Gastrocnemius medialis (tissue), 4 donors: ENCODE results near the gene FAM217B. TPM values are rescaled to one million over a fixed set of nuclear protein-coding genes. Genes with fewer than 3 reads are reported as not detected.
"Not testable (repeated sequence)": the region's sequence is repeated elsewhere in the genome, so short reads cannot be mapped to it uniquely, and the experiment has no call there.

ENCODE experiments used
- ATAC-seq, 2 donors: fragments of 150-250 bp; one replicate each; pipeline ENCODE4 v1.9.1; 2016
- DNase-seq, 2 donors: peaks; one replicate each; pipeline ENCODE4 v3.0.0-alpha.2; 2019
- H3K27ac ChIP-seq, 4 donors: fragments of 200-600 bp; sonication (generic); 1 replicate in 1 of 4; 2 replicates in 3 of 4; pipeline ENCODE4 v1.5.1; 2016 to 2018; ENCODE audit warnings: mild to moderate bottlenecking in 2 of 4, moderate library complexity in 1 of 4
- H3K27me3 ChIP-seq, 3 donors: fragments of 200-600 bp; sonication (generic) in 2 of 3; 1 replicate in 1 of 3; 2 replicates in 2 of 3; pipeline versions ENCODE4 v1.5.1 to v1.6.0; 2016 to 2019; ENCODE audit warnings: mild to moderate bottlenecking in 1 of 3, moderate library complexity in 1 of 3
- H3K36me3 ChIP-seq, 2 donors: fragments of 200-600 bp; sonication (generic) in 1 of 2; one replicate each; pipeline ENCODE4 v1.5.1; 2017 to 2018
- H3K4me1 ChIP-seq, 2 donors: fragments of 200-600 bp; sonication (generic) in 1 of 2; one replicate each; pipeline ENCODE4 v1.5.1; 2016 to 2017; ENCODE audit warnings: mild to moderate bottlenecking in 2 of 2
- H3K4me3 ChIP-seq, 4 donors: fragments of 200-600 bp; sonication (generic) in 3 of 4; 1 replicate in 1 of 4; 2 replicates in 3 of 4; pipeline ENCODE4 v1.5.1; 2016 to 2019; ENCODE audit warnings: mild to moderate bottlenecking in 2 of 4
- H3K9me3 ChIP-seq, 3 donors: fragments of 200-600 bp; sonication (generic) in 2 of 3; 1 replicate in 1 of 3; 2 replicates in 2 of 3; pipeline ENCODE4 v1.5.1; 2016 to 2019
- CTCF ChIP-seq, 5 experiments: fragments of 450-650 bp in 3 of 5; fragments of 200-600 bp in 2 of 5; sonication (generic) in 2 of 5; IDR thresholded peaks in 4 of 5; conservative IDR thresholded peaks in 1 of 5; 1 replicate in 4 of 5; 2 replicates in 1 of 5; pipeline ENCODE4 v1.5.1; 2016 to 2019; ENCODE audit warnings: antibody characterized with exemption in 5 of 5, mild to moderate bottlenecking in 3 of 5, moderate library complexity in 3 of 5
- POLR2A ChIP-seq, 2 donors: fragments of 450-650 bp; IDR thresholded peaks; one replicate each; pipeline ENCODE4 v1.6.1; 2017; ENCODE audit warnings: antibody characterized with exemption in 2 of 2, mild to moderate bottlenecking in 2 of 2, moderate library complexity in 2 of 2
- in situ Hi-C, 4 donors: fragments of 200-750 bp; cut with MboI; loops; one replicate each; pipeline versions ENCODE4 v1.15.0 to v1.8.0; 2017; ENCODE audit warnings: low sequenced_read_pairs in 4 of 4
- intact Hi-C: fragments of 100-400 bp; cut with DNase I; formaldehyde crosslinking; loops from one replicate; pipeline ENCODE4 v1.15.1; 2023; ENCODE audit warnings: low total_unique reads
- total RNA-seq, 4 donors: library from RNA; depleted of rRNA; stranded (reverse); fragments of >200 nt; gene quantifications; one replicate each; pipeline versions ENCODE4 v1.1.0 to v1.2.3, GENCODE V29; 2016

Gene FAM217B
- total RNA-seq, 4 donors from 2014 or later, result 2.8 to 6.9 (median 6.4) TPM

DNA sequence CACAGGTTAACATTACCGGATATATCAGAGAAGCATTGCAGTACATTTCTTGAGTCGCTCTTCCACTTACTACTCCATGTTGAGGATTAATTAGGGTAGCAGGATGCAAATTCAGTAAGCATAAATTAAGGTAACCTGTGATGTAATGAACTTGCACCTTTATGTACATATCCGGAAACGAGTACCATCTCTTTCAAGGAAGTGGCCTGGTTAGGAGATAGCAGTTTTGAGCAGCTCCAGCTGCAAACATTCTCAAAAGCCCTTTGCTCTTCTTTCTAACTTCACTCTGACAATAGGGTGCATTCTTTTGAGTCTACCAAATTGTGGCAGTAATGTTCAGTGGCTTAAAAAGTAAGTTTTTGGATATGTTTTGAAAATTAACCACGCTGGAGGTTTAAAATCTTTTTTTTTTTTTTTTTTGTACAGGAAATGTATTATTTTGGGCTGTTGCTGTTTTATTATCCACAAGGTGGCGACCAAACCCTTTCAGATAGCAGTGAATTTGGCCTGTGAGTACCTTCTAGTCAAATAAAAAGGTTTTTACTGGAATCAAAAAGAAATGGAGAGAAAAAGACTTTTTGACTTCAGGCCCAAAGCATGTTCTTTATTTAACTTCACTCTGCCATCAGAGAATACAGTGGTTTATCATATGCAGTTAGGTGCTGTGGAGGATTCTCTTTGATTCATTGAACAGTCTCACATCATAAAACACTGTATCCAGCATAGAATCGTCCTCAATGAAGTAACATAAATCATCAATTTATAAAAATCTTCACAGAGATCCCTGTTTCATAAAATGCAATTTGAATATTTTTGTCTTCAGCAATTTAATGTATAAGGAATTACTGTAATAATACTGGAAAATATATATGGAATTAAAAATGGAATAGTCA lies 8.9 kb downstream of the FAM217B start:
- H3K36me3 ChIP-seq, result peaks cover 0 to 9% of the 10 kb centered on the region in 2 donors
- peaks cover 16 to 35% of the 10 kb centered on the region in 2 donors for H3K4me1 ChIP-seq
- in situ Hi-C loops (loop anchor here in 1 of 4 donors (10.0 kb wide), 1 partner anchor 106 kb away; no protein-coding TSS in a partner anchor), intact Hi-C loops (no loop called here)
- H3K9me3 ChIP-seq, result no peaks in the 10 kb centered on the region
- TF ChIP-seq CTCF (IDR thresholded peaks at IDR 0.05 in 4 of 5, conservative IDR thresholded peaks at IDR 0.05 in 1 of 5) (peak in 4 of 5 experiments; percentile 24 to 65 (median 46)), POLR2A (IDR thresholded peaks at IDR 0.05) (no peak)
- peak in 1 of 2 donors; percentile 30 for ATAC-seq
- H3K27me3 ChIP-seq, result no peaks in the 10 kb centered on the region
- peak overlapping the region in 1 of 4 donors; percentile 11 for H3K27ac ChIP-seq
- DNase-seq, result no peak
- no peak overlapping the region for H3K4me3 ChIP-seq

DNA sequence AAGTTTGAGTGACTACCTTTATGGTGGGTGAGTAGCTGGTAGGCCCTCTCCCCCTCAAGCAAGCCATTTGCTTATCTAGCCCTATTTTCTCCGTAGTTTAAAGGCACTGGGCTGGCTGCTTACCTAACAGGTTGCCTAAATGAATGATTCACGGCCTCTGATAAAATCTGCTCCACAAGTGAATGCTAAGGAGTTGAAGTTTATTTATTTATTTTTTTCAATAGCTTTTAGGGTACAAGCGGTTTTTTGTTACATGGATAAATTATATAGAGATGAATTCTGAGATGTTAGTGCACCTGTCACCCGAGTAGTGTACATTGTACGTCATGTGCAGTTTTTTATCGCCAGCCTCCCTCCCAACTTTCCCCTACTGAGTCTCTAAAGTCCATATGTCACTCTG lies 9.7 kb downstream of the FAM217B start:
- Histone ChIP-seq H3K4me3 (no peak overlapping the region), H3K36me3 (peaks cover 0 to under 1% of the 10 kb centered on the region in 2 donors), H3K27ac (no peak overlapping the region), H3K9me3 (no peaks in the 10 kb centered on the region), H3K27me3 (no peaks in the 10 kb centered on the region), H3K4me1 (peaks cover 20 to 33% of the 10 kb centered on the region in 2 donors)
- intact Hi-C loops, result no loop called here
- TF ChIP-seq CTCF (IDR thresholded peaks at IDR 0.05 in 4 of 5, conservative IDR thresholded peaks at IDR 0.05 in 1 of 5), result no peak
- no peak for TF ChIP-seq POLR2A (IDR thresholded peaks at IDR 0.05)
- DNase-seq (no peak), ATAC-seq (no peak)
- in situ Hi-C loops, result loop anchor here in 1 of 4 donors (10.0 kb wide), 1 partner anchor 105 kb away; no protein-coding TSS in a partner anchor

DNA sequence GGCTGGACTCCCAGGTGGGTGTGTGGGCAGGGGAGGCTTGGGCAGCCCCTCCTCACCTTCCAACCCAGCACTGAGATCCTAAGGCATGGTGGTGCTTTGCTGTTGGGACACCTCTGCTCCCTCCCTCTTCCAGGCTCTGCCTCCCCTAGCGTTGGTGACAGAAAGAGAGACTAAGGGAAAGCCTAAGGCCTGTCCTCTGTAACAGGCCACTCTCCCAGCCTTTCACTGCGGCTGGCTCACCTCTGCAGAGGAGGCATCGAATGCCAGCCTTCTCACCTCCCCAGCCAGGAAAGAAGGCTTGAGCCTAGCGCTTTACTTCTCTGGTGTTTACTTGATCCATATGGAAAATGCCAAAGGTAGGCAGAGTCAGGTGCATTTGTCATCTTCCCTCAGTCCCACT lies 14.5 kb downstream of the FAM217B start:
- ATAC-seq (peak; percentile 45 to 65), DNase-seq (peak in 1 of 2 donors; percentile 34)
- intact Hi-C loops, result loop anchor here (1.0 kb wide), 1 partner anchor 20 kb away; no protein-coding TSS in a partner anchor
- no peaks in the 10 kb centered on the region for H3K9me3 ChIP-seq
- TF ChIP-seq POLR2A (IDR thresholded peaks at IDR 0.05), result no peak
- TF ChIP-seq CTCF (IDR thresholded peaks at IDR 0.05 in 4 of 5, conservative IDR thresholded peaks at IDR 0.05 in 1 of 5), result no peak
- H3K27ac ChIP-seq, result peak overlapping the region; percentile 49 to 76 (median 65)
- no peak overlapping the region for H3K4me3 ChIP-seq
- no peaks in the 10 kb centered on the region for H3K27me3 ChIP-seq
- no peaks in the 10 kb centered on the region for H3K36me3 ChIP-seq
- H3K4me1 ChIP-seq, result peaks cover 6 to 11% of the 10 kb centered on the region in 2 donors
- in situ Hi-C loops, result no loop called here

DNA sequence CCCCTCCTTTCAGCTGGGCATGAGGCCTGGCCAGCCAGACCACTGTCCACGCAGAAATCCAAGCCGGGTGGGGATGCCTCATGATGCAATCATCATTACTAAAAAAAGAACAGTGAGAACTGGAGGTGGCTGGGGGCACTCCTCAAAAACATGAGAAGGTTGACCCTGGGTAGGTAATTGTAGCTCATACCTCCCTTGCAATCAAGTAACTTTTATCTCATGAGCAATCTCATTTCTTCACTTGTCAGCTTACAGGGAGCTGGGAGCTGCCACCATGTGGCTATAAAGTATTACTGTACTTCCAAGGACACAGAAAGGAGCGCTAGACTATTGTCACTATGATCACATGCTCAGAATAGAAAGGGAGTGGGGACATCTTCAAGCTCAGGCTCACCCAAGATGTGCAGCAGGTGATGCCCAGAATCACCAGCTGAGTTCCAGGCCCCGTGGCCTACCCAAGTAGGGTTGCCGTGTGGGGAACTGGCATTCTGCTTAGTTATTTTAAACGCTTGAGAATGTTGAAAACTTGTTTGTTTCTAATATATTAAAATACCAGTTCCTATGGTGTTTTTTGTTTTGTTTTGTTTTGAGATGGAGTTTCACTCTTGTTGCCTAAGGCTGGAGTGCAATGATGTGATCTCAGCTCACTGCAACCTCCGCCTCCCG lies 15.1 kb downstream of the FAM217B start:
- intact Hi-C loops, result loop anchor here (1.0 kb wide), 1 partner anchor 21 kb away; no protein-coding TSS in a partner anchor
- Histone ChIP-seq H3K27ac (peak overlapping the region; percentile 49 to 76 (median 65)), H3K4me3 (no peak overlapping the region), H3K36me3 (no peaks in the 10 kb centered on the region), H3K9me3 (no peaks in the 10 kb centered on the region), H3K4me1 (peaks cover 6 to 10% of the 10 kb centered on the region in 2 donors), H3K27me3 (no peaks in the 10 kb centered on the region)
- DNase-seq (peak; percentile 28 to 58), ATAC-seq (peak; percentile 98 to 99)
- no peak for TF ChIP-seq POLR2A (IDR thresholded peaks at IDR 0.05)
- peak; percentile 43 to 58 (median 52) for TF ChIP-seq CTCF (IDR thresholded peaks at IDR 0.05 in 4 of 5, conservative IDR thresholded peaks at IDR 0.05 in 1 of 5)
- in situ Hi-C loops, result no loop called here

GRCh38 chr20:59957568-59957967 lies 17.4 kb downstream of the FAM217B start:
- H3K27me3 ChIP-seq, DNase-seq, H3K36me3 ChIP-seq, H3K27ac ChIP-seq, intact Hi-C loops, H3K4me1 ChIP-seq, H3K9me3 ChIP-seq, ATAC-seq, H3K4me3 ChIP-seq, in situ Hi-C loops: not testable (repeated sequence)
